ENCODE data around the gene NAV2. TPM values are rescaled to one million over a fixed set of nuclear protein-coding genes. Genes with fewer than 3 reads are reported as not detected.

Gene NAV2, protein sequence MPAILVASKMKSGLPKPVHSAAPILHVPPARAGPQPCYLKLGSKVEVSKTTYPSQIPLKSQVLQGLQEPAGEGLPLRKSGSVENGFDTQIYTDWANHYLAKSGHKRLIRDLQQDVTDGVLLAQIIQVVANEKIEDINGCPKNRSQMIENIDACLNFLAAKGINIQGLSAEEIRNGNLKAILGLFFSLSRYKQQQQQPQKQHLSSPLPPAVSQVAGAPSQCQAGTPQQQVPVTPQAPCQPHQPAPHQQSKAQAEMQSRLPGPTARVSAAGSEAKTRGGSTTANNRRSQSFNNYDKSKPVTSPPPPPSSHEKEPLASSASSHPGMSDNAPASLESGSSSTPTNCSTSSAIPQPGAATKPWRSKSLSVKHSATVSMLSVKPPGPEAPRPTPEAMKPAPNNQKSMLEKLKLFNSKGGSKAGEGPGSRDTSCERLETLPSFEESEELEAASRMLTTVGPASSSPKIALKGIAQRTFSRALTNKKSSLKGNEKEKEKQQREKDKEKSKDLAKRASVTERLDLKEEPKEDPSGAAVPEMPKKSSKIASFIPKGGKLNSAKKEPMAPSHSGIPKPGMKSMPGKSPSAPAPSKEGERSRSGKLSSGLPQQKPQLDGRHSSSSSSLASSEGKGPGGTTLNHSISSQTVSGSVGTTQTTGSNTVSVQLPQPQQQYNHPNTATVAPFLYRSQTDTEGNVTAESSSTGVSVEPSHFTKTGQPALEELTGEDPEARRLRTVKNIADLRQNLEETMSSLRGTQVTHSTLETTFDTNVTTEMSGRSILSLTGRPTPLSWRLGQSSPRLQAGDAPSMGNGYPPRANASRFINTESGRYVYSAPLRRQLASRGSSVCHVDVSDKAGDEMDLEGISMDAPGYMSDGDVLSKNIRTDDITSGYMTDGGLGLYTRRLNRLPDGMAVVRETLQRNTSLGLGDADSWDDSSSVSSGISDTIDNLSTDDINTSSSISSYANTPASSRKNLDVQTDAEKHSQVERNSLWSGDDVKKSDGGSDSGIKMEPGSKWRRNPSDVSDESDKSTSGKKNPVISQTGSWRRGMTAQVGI (N-terminal part only)
- polyA plus RNA-seq (ENCODE audit: insufficient read length), result 40.4 TPM
- long read RNA-seq, donor 1, partial matches to known transcripts, result 13 of 14 reads
- long read RNA-seq, donor 1, other reads (novel, unspliced or antisense), result 0 of 14 reads
- long read RNA-seq, donor 2, partial matches to known transcripts, result 9 of 17 reads
- long read RNA-seq, donor 2, other reads (novel, unspliced or antisense), result 0 of 17 reads
- long read RNA-seq, donor 3, partial matches to known transcripts, result 6 of 9 reads
- long read RNA-seq, donor 3, other reads (novel, unspliced or antisense), result 0 of 9 reads
- long read RNA-seq, donor 4, result 0 reads
- long read RNA-seq, donor 5, partial matches to known transcripts, result 0 of 1 reads
- long read RNA-seq, donor 5, other reads (novel, unspliced or antisense), result 0 of 1 reads
- long read RNA-seq, donor 6, partial matches to known transcripts, result 0 of 4 reads
- long read RNA-seq, donor 6, other reads (novel, unspliced or antisense), result 0 of 4 reads
- long read RNA-seq, donor 7, partial matches to known transcripts, result 97 of 100 reads
- long read RNA-seq, donor 7, other reads (novel, unspliced or antisense), result 0 of 100 reads
- long read RNA-seq, donor 8, result 0 reads

- peak; percentile 91 for DNase-seq
These were observed at the start of gene NAV2 for GRCh38 chr11:19712281-19713195. TSS of gene NAV2 (plus strand) at chr11:19712837. CDS start at chr11:19713696, 859 bp downstream.

DNA sequence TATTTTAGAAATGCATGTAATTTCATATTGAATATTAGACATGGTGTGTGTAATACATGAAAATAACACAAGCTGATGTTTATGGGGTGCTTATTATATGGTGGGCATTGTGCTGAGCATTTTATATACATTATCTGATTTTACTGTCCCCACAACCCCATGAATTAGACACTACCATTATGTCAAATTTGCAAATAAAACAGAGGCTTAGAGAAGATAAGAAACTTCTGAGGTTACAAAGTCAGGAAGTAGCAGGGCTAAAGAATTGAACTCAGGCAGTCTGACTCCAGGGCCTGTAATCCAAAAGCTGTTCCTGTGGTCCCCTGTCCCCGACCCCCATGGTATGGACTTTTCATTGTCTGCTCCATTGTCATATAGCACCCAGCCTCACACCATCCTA is 49.4 kb upstream of the NAV2 start:
- DNase-seq, result no peak

GRCh38 chr11:19664886-19665548 is 47.6 kb upstream of the NAV2 start:
- no peak for DNase-seq

GRCh38 chr11:19666951-19667350 is 45.7 kb upstream of the NAV2 start:
- no peak for DNase-seq

GRCh38 chr11:19669511-19669910 is 43.1 kb upstream of the NAV2 start:
- DNase-seq, result no peak

DNA sequence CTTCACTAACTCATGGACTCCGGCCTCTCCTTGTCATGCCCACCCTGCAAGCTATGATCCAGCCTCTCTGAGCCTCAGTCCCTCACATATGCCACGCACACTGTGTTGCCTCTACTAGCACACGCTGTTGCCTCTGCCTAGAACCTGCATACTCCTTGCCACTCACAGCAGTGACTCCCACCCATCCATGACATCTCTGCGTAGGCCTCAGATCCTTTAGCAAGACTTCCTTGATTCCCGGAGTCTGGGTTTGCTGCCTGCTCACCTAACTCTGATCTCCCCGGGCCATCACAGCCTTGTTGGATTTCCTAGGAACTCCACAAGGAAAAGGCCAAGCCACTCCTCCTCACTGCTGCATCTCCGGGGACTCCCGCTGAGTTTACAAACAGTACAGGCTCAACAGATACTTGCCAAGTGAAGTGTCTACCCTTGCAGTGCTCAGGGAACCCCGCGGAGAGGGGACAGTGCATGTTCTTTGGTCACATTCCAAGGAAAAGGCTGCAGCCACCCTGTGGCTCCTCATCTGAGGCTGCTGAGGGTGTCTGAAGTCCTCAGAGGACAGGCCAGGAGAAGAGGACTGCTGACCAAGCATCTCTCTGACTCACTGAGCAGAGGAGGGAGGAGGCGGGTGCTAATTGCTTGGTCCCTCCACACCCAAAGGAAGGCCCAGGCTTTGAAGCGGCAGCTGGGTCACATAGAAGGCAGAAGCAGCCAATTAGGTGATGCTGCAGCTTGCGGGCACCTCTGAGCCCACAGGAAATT is 42.4 kb upstream of the NAV2 start:
- no peak for DNase-seq

- DNase-seq, result no peak
These were observed 39.9 kb upstream of the NAV2 start for GRCh38 chr11:19672586-19673206.

- DNase-seq, result peak; percentile 38
These were observed 38.5 kb upstream of the NAV2 start for GRCh38 chr11:19673924-19674729.

- no peak for DNase-seq
These were observed 37.8 kb upstream of the NAV2 start for GRCh38 chr11:19674836-19675235.

DNA sequence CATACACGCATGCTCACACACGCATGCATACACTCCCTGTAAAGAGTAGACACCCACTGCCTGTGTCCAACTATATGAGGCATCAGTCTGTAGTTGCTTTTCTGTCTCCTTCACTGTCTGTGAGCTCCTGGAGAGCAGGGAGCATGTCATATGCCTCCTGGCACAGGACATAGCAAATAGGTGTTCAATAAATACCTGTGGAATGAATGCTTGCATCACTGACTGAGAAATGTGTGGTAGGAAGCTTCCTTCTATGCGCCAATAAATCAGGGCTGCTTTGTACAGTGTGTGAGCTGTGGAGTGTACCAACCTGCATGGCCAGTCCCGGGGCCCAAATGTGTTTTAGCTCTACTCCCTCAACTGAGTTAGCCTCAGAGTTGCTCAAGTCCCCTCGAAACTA is 37.2 kb upstream of the NAV2 start:
- DNase-seq, result no peak

DNA sequence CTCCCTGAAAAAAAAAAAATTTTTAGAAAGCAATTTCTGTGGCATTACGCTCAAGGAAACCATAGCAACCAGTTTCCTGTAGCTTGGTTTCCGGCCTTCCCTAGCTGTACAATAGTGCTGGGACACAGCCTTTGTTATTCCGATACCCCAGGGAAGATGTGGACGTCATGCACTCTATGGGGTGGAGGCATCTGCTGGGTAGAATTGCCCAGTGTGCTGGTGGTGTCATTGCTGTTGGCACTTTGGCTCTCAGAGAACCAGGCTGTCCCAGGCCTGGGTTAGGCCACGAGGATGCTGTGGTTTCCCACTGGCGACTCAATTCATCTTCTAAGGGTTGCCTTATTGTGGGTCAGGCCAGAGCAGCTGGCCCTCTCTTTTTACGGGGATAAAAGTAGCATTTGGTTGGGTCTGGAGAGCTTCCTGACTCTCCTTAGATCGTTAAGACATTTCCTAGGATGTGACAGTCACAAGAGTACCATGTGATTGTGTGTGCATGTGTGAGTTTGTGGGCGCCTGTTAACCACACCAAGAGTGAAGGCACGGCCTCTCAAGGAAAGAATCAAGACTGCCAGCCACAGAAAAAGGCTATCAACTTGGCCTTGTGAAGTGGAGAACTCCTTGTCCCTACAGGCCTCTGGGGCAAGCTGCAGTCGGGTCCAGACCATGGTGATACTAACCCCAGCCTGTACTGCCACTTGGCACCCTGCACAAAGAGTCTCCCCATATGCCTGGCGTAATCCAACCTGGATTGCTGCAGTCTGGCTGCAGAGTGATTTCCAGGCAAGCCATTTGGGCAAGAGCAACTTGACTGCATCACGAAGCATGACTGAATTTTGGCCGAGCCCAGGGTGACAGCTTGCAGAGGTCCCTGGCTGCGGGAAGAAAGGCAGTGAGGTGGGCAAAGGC is 35.9 kb upstream of the NAV2 start:
- DNase-seq, result no peak

DNA sequence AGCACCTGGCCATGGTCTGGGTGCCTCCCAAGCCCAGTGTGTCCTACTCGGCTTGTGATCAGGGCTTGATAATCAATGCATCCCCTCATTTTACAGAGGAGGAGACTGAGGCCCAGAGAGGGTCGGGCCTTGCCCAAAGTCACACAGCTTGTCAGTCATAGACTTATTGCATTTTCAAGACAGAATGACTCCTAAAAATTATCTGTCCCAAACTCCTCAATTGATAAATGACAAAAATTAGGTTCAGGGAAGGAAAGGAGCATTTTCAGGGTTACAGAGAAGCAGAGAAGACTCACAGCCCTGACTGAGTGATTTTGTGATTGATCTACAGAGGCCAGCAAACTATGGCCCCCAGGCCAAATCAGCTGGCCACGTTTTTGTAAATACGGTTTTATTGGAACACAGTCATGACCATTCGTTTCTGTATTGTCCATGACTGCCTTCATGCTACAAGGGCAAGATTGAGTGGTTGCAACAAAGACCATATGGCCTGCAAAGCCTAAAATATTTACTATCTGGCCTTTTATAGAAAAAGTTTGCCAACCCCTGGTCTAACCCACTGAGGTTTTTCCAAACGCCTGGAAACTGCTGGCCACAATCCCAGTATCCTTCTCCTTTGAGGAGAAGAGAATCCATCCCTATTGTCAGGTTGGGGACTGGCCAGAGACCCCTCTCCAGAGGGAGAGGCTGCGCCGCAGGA is 35.1 kb upstream of the NAV2 start:
- no peak for DNase-seq

GRCh38 chr11:19679952-19680828 is 32.4 kb upstream of the NAV2 start:
- DNase-seq, result peak; percentile 28

GRCh38 chr11:19680829-19681368 is 31.7 kb upstream of the NAV2 start:
- no peak for DNase-seq
